ENCODE data around the gene ERICH6B. TPM values are rescaled to one million over a fixed set of nuclear protein-coding genes. Genes with fewer than 3 reads are reported as not detected.

The ERICH6B gene
- total and polyA plus RNA-seq, 2 of the 8 experiments (the other 6 are each of a cell fraction or from before 2014, with no cell fraction given): not detected

DNA sequence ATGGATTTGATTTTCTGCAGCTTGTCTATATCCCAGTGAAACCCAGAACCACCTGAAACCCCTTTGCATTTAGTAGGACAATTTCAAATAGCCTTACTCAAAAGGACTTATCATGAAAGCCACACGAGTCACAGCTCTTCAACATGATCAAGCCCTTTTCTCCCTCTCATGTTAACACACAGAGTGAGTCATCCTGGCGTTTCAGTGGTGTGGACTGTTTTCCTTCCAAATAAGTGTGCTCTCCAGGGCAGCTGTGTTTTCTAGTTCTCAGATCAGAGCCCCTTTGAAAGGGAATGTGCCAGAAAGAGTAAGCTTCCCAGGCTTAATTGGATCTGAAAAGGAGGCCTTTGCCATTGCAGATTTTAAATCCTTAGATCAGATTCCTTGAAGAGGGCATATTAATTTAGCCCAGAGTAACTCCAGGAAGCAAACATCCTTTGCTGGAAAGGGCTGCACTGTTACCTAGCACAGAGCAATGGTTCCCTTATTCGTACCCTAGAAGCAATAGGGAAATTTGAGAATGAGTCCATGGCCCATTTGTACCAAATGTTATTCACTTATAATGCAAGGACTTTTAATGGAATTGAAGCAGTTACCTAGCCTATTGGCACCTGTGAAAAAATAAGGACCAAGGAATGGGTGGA, 51.3 kb downstream of the ERICH6B start (continued):
- TF ChIP-seq, protein P1, sequence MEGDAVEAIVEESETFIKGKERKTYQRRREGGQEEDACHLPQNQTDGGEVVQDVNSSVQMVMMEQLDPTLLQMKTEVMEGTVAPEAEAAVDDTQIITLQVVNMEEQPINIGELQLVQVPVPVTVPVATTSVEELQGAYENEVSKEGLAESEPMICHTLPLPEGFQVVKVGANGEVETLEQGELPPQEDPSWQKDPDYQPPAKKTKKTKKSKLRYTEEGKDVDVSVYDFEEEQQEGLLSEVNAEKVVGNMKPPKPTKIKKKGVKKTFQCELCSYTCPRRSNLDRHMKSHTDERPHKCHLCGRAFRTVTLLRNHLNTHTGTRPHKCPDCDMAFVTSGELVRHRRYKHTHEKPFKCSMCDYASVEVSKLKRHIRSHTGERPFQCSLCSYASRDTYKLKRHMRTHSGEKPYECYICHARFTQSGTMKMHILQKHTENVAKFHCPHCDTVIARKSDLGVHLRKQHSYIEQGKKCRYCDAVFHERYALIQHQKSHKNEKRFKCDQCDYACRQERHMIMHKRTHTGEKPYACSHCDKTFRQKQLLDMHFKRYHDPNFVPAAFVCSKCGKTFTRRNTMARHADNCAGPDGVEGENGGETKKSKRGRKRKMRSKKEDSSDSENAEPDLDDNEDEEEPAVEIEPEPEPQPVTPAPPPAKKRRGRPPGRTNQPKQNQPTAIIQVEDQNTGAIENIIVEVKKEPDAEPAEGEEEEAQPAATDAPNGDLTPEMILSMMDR (IDR thresholded peaks at IDR 0.05; ENCODE audit: control extremely low read depth in 1 of 3, insufficient read depth in 1 of 3, low read depth in 1 of 3, low read length in 3 of 3): no peak
- no peak for TF ChIP-seq SIRT6 (IDR thresholded peaks at IDR 0.05; ENCODE audit: low read length)
- TF ChIP-seq HDAC6 (IDR thresholded peaks at IDR 0.05; ENCODE audit: low read depth, low read length): no peak
